NCI-H187 treated with DMSO at 0.1 percent for 48 hours (cell line): ENCODE results near the gene TRIAP1.
"Not testable (repeated sequence)": the region's sequence is repeated elsewhere in the genome, so short reads cannot be mapped to it uniquely, and the experiment has no call there.

ENCODE experiments used
- DNase-seq: peaks from one replicate; lab custom pipeline; 2025; lab: John Stamatoyannopoulos, UW

TRIAP1 gene

DNA sequence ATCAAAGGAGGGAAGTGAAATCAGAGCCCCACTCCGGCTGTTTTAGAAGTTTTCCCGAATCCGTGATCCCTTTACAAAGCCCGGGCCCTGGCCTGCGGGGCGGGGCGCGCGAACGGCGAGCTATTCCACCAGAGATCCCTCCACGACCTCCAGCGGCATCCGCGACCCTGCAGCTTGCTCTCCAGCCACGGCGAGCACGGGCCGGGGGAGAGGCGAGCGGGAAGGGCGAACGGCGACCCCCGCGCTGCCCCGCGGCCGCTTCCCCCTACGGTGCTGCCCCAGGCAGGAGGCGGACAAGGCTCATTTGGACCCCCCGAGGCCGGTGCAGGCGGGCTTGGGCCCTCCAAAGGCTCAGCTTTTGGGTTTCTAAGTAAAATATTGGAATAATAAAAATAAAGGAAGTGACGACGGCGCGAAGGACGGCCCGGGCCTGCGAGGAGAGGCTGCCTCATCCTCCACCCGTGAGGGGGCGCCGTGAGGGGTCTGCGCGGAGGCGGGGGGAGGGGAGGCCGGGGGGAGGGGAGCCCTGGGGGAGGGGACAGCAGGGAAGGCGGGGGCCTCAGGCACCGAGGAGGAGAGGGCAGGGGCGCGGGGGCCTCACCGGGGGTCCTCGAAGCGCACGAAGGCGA lies 22.8 kb upstream of the TRIAP1 start:
- no peak for DNase-seq

DNA sequence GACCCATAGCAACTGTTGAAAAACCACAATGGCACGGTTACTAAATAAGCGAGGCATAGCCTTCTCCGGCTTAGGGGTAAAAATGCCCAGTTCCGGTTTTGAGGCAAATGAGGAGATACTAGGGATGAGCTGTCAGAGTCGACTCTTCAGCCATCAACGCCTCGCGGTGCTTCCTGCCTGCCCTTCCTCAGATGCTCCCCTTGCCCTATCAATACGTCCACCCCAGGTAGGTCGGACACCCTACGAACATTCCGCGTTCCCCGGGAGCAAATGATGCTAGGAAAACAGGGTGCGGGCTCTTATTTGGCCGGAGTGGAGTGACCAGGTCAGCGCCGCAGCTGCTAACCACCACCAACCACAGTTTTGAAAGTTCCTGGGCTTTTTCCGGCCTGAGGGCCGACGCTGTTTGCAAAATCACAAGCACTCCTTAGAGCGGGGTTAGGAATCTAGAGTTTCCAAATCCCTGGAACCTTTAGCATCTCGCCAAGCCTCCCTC lies 22.2 kb upstream of the TRIAP1 start:
- no peak for DNase-seq

DNA sequence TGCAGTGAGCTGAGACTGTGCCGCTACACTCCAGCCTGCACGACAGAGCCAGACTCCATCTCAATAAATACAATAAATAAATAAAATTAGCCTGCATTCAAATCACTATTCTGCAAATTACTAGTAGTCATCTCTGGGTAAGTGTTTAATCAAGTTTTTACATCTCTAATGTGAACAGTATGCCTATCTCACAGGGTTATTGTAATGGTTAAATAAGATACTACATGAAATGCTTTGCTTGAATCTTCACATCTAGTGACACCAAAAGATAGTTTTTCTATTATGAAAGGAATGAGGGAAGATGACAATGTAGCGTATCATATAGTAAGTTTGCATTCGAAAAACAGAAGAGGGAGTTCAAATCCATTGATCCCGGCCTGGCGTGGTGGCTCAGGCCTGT lies 21.3 kb upstream of the TRIAP1 start:
- DNase-seq: no peak

DNA sequence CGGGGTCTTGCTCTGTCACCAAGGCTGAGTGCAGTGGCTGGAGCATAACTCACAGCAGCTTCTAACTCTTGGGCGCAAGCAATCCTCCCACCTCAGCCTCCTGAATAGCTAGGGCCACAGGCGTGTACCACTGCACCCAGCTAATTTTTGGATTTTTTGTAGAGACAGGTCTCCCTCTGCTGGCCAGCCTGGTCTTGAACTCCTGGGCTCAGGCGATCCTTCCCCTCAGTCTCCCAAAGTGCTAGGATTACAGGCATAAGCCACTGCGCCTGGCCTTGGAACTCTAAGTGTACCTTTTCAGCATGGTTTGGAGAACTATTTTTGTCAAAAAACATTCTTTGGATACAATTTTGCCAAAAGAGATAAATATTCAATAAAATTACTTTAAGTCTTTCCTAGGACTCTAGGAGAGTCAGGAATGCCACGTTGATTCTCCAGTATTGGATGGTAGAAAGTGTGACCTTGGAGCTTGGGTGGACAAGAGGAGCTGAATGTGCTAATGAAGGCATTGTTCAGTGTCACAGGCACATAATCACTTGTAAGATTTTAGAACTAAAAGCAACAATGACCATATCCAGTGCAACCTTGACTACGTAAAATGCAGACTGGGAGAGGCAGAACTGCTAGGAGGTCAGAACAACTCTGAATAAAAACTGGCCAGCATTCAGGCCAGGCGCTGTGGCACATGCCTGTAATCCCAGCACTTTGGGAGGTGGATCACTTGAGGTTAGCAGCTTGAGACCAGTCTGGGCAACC lies 20.6 kb upstream of the TRIAP1 start:
- no peak for DNase-seq

DNA sequence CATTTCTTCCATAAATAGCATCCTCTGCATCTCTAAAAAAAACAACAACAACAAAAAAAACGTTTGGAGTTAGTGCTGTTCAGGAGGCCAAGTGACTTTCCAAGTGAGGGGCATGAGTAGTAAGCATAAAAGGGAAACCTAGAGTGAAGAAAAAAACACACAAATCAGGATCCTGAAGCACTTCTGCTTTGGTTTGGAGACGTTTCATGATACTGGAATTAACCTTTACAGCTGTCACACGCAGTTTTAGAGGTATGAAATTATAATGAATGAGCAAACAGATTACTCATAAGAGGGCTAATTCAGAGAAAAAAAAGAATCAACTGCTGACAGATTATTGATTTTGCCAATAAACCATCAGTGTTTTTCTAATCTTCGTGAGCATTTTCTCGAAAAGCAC lies 19.6 kb upstream of the TRIAP1 start:
- no peak for DNase-seq

DNA sequence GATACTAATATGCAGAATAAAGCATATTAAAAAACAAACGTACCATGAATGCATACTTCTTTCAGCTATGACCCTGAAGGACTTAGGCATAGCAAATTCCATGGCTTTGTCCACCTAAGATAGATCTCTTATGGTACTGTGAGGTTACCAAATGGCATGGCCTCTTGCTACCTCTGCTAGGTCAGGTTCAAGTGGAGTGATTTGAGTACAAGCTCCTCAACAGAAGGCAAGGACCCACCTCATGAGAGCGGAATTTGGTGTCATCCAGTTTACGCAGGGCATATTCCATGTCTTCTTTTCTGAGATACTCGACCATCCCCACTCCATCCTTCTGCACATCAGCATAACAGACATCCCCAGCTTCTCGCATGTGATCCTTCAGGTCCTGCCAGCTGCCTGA lies 17.5 kb upstream of the TRIAP1 start:
- DNase-seq: no peak

DNA sequence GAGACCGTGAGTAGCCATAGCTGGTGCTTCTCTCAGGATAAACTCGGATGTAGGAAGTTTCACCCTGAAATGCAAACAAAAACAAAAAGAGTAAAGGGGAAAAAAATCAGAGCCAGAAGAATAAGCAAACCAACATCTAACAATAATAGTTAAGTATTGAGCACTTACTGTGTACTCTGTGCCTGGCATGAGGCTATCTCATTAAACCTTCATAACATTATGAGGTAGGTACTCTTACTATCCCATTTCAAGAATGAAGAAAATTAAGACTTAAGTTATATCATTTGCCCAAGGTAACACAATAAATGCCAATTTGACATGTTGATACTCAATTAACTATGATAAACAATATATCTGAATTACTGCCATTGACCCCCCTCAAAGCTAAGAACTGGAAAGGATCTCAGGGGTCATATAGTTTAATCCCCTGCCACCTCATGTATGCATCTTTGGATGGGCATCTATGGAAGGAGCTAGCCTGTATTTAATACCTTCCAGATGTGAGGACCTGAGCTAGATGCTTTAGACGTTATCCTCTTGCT lies 16.0 kb upstream of the TRIAP1 start:
- DNase-seq: no peak

DNA sequence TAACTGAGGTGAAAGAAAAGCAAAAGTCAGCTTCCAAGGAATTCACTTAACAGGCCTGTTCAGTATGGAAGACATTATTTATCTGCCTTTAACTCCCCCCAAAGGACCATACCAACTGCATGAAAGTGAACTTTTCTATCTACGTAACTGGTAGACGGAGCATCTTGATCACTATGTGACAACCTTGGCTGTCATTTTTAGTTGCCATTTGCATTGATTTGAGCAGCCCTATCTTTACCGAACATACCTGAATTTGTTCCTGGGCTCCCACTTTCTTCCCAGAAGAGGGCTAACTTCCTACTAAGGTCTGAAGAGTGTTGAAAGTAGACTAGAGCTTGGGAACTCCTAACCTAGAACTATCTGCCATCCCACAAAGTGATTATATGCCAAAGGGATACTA lies 14.0 kb upstream of the TRIAP1 start:
- DNase-seq: no peak

DNA sequence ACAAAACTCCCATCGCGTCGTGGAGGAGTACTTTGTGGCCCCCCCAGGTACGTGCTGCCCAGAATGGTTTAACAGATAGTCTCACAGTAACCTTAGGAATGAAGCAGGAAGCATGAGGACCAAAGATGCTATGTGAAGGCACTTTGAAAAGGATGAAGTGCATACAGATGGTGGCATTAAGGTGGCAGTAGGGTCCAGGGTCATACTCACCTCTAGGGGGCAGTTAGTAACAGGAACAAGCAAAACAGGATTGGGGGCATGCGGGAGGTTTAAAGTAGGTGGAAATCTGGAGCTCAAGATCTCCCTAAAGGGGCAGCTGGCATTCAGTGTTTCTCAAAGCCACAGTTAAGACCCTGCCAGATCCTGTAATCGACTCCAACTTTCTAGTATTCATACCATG lies 10.9 kb upstream of the TRIAP1 start:
- no peak for DNase-seq

DNA sequence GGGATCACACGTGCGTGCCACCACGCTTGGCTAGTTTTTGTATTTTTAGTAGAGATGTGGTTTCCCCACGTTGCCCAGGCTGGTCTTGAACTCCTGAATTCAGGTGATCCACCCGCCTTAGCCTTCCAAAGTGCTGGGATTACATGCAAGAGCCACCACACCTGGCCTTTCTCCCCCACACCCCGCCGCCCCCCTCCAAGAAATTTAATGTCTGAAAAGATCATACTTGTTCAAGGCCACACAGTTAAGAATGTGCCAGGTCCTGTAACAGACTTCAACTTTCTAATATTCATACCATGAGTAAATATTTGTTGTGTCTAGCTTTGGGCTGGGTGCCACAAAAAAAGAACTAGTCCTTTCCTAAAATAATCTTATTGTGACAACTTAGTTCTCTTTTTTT lies 9.1 kb upstream of the TRIAP1 start:
- DNase-seq: no peak

DNA sequence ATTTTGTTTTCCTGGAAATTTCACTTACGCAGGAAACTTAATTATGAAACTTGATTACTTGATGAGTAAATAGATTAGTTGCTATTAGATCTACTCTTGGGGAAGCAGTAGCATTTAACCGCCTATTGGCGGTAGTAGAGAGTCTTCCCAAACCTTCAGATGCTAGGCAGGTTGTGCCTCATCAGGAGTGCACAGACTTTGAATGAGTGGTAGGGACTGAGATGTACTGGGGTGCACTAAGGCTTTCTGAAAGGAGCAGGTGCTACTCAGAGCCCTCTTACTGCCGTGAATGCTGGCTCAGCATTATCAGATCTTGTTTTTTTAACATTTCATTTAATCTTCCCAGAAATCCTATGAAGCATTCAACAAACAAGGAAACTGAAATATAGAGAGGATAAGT lies 7.8 kb upstream of the TRIAP1 start:
- DNase-seq: no peak

DNA sequence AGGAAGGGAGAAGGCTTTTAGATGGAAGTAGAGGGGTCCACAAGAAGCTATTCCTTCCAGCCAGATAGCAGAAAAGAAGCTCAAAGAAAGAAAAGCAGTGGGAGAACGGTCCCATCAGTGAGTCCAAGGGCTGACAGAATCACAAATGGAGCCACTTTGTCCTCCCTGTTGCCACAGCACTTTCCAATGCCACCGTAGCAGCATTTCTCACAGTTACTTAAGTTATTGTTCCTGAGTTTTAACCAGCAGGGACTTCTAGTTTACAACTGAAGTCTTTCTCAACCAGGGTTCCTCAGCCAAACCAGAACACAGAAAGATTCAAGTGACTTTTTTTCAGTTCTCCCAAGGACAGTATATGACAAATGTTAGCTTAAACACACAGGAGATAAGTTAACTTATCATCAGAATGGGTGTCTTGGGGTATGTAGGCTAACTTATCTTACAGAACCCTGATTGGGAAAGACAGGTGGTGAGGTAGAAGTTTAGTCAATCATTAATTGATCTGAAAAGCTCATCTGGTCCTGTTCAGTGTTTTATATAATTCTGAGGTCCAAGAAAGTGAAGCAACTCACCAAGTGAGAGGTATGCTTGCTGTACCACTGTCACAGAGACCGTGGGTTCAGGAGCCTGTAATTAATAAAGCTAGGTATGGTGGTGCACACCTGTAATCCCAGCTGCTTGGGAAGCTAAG lies 7.0 kb upstream of the TRIAP1 start:
- no peak for DNase-seq

DNA sequence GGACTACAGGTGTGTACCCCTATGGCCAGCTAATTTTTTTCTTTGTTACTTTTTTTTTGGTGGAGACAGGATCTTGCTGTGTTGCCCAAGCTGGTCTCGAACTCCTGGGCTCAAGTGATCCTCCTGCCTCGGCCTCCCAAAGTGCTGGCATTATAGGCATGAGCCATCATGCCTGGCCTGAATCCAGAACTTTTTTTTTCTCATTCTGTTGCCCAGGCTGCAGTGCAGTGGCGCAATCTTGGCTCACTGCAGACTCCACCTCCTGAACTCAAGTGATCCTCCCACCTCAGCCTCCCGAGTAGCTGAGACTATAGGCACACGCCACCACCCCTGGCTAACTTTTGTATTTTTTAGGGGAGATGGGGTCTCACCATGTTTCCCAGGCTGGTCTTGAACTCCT lies 6.3 kb upstream of the TRIAP1 start:
- DNase-seq: not testable (repeated sequence)

DNA sequence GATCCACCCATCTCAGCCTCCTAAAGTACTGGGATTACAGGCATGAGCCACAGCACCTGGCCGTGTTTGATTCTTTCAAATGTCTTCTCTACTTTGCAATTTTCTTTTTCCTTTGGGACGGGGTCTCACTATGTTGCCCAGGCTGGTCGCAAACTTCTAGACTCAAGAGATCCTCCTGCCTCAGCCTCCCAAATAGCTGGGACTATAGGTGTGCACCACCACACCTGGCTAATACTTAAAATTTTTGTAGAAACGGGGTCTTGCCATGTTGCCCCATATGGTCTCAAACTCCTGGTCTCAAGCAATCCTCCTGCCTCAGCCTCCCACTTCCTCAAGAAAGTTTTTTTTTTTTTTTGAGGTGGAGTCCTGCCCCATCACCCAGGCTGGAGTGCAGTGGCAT lies 1.8 kb upstream of the TRIAP1 start:
- DNase-seq: no peak

DNA sequence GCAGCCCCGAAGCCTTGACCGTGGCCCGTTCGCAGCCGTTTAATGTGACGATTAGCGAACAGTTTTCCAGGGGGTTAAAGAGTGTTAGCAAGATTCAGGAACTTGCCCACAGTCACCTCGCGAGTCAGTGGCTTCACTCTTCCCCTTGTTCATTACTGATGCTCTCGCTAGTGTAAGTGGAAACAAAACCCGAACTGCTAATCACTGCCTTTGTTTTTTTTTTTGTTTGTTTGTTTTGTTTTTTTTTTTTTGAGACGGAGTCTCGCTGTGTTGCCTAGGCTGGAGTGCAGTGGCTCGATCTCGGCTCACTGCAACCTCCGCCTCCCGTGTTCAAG lies 627 bp upstream of the TRIAP1 start:
- DNase-seq: not testable (repeated sequence)

DNA sequence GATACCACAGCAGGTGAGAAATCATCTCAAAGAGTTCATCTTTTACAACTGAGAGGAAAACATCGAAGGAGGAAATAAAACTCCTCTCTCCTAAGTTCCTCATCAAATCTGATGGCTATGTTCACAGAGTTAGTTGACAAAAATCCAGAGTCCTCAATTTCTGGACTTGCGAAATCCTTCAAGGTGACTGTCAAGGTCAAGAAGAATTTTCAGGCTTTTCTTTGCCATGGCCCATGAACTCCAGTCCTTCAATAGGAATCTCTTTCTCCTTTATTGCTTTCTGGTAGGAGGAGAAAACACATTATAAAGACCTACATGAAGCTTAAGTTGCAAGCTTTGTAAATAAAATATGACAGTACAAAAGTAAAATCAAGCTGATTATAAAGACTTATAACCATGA lies 1.5 kb downstream of the TRIAP1 start:
- no peak for DNase-seq

DNA sequence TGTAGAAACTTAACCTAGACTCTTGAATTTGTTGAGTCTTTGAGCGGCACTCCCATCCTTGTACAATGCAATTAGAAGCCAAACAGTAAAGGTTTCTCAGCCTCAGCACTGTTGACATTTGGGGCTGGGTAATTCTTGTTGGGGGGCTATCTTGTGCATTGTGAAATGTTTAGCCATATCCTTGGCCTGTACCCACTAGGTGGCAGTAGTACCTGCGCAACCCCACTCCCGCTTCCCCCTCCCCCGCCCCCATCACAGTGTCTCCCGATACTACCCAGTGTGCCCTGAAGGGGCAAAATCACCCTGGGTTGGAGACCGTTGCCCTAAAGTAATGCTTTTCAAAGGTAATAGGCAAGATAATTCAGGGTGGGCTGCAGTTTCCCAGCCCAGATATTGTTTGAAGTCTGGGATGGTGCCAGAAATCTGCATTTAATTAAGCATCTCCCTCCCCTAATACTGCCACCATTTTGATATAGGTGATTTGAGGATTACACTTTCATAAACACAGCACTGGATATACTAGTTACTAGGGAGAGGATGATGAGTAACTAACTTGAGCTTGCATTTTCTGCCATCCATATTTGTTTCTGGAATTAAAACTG lies 6.4 kb downstream of the TRIAP1 start:
- DNase-seq: no peak

DNA sequence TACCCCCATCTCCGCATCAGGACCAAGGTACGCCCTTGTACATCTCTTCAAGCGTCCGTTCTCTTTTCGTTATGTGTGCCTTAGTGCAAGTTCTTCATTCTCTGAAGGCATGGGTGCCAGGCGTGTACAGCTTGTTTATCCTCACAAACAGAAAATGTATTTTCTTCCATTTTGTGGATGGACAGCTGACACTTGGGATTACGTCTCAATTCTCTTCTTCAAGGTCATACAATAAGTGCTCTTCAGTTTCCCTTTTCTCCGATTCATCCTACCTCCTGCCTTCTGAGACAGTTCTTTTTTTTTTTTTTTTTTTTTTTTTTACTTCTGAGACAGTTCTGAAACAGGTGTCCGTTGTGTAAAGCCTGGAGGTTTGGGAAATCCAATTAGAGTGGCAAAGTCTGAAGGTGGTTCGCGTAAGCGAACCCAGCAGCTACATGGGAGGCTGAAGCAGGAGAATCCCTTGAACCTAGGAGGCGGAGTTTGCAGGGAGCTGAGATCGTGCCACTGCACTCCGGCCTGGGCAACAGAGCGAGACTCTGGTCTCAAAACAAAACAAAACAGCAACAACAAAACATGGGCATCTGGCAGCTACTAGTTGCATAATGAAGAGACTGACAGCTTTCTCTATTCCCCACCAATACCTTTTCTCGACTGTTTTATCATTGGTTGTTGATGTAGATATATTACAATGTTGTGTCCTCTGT lies 7.5 kb downstream of the TRIAP1 start:
- no peak for DNase-seq

DNA sequence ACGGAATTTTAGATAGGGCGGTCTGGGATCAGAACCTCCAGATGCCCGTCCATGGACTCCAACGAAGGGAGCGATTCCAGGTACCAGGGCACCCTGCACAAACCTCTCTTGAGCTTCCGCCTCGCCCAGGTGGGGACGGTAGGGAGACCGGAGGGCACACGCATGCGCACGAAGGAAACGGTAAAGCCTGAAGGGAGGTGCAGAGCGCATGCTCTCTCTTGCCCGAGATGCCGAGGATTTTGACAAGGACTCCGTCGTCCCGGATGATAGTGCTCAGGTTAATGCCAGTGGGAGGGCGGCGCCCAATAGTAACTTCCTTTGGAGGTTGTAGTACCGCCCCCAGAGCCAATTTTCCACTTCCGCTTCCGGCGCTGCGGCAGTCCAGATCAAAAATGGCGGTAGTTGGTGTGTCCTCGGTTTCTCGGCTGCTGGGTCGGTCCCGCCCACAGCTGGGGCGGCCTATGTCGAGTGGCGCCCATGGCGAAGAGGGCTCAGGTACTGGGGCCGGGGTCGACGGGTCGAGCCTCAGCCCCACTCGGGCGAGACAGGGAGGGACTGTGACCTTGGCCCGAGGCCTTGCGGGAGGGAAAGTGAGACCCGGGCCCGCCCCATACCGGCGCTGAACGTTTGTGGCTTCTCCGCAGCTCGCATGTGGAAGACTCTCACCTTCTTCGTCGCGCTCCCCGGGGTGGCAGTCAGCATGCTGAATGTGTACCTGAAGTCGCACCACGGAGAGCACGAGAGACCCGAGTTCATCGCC lies 8.3 kb downstream of the TRIAP1 start, which contains the start of gene COX6A1:
TSS of gene COX6A1 (plus strand) at position 379 of the 760 bp plus-strand sequence. CDS start at position 393, 14 bp downstream.
- DNase-seq: peak; percentile 99

DNA sequence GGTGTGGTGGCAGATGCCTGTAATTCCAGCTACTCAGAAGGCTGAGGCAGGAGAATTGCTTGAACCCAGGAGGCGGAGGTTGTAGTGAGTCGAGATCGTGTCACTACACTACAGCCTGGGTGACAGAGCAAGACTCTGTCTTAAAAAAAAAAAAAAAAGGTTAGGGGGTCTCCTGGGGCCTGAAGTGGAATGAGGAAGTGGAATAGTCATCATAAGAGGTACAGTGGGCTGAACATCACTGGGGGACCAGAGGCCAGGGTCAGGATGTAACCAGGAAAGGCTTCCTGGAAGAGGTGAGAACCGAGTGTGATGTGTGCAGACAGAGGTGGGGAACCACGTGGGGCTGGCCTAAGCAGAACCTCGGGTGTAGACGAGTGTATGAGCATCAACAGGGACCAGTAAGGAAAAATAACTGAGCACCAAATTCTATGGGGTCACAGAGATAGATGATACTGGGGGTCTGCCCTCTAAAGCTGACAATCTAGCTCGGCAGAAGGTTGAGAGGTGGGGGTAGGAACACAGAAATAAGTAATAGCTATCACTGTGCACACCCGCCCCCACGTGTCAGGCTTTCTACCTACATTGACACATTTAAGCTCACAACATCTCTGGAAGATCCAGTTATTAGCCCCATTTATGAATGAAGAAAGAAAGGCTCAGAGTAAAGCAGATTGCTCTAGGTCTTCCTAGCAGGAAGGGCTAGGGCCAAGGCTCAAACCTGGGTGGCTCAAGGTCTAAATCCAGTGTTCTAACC lies 13.2 kb downstream of the TRIAP1 start:
- DNase-seq: no peak
